GM12878 (cell line): Measurements from ENCODE around the gene ADGRD1. TPM values are rescaled to one million over a fixed set of nuclear protein-coding genes. Genes with fewer than 3 reads are reported as not detected.

Source experiments
- ATAC-seq: fragments of 200-7000 bp; cut with Tn5 transposase; 3 replicates; pipeline ENCODE4 v1.9.1; 2020; ENCODE audit warnings: mild to moderate bottlenecking, moderate library complexity
- BruUV-seq: library from RNA; stranded (reverse); fragments of 400-500 nt; replicated peaks from 2 replicates; lab custom pipeline; 2021; lab: Mats Ljungman, UMichigan
- CTCF ChIA-PET: fragments of 300-600 bp; sonication (Branson Sonifier 250); formaldehyde crosslinking; extraction: SDS; loops from one replicate; lab custom pipeline; 2021; ENCODE audit warnings: inconsistent platforms; lab: Yijun Ruan, JAX
- POLR2A ChIA-PET: fragments of 350-600 bp; formaldehyde crosslinking; extraction: SDS; loops from one replicate; lab custom pipeline; 2021; ENCODE audit warnings: inconsistent platforms; lab: Charles Lee
- RAD21 ChIA-PET: fragments of 300-600 bp; sonication (Branson Sonifier 250); formaldehyde crosslinking; loops from one replicate; lab custom pipeline; 2023; ENCODE audit warnings: antibody characterized with exemption; ENCODE audit not compliant: unreplicated experiment; lab: Charles Lee
- SMC1A ChIA-PET: fragments of 300-600 bp; sonication (Branson Sonifier 250); formaldehyde crosslinking; loops from one replicate; lab custom pipeline; 2023; ENCODE audit not compliant: unreplicated experiment, uncharacterized antibody; lab: Charles Lee
- DNase-seq: peaks from one replicate; pipeline ENCODE4 v3.0.0-alpha.2; 2011; ENCODE audit warnings: low read depth, low spot score
- FAIRE-seq: peaks from 3 replicates; lab custom pipeline; 2011; peaks lifted over from hg19 to GRCh38; lab: Jason Lieb, UNC
- H2AFZ ChIP-seq: 2 replicates; pipeline ENCODE4 v1.6.0; 2011; ENCODE audit warnings: low read depth, low read length, control low read depth; ENCODE audit not compliant: control insufficient read depth
- H3K27ac ChIP-seq: 2 replicates; pipeline ENCODE4 v1.5.1; 2011; ENCODE audit warnings: control low read depth; ENCODE audit not compliant: control insufficient read depth, insufficient read depth
- H3K27me3 ChIP-seq, 2 experiments: replicated peaks in 1 of 2; 2 replicates each; pipeline versions ENCODE4 v1.6.0 to v1.6.1; 2011; ENCODE audit warnings: low read length in 1 of 2; ENCODE audit not compliant: control insufficient read depth in 2 of 2, insufficient read depth in 2 of 2
- H3K36me3 ChIP-seq, 2 experiments: 2 replicates each; pipeline ENCODE4 v1.5.1; 2011; ENCODE audit warnings: low read length in 1 of 2; ENCODE audit not compliant: control insufficient read depth in 2 of 2, insufficient read depth in 2 of 2
- H3K4me1 ChIP-seq: 2 replicates; pipeline ENCODE4 v1.6.1; 2011; ENCODE audit warnings: mild to moderate bottlenecking, low read length, moderate library complexity, mixed read lengths; ENCODE audit not compliant: control insufficient read depth, insufficient read depth
- H3K4me2 ChIP-seq: 2 replicates; pipeline ENCODE4 v1.6.0; 2011; ENCODE audit warnings: control low read depth; ENCODE audit not compliant: control insufficient read depth, insufficient read depth
- H3K4me3 ChIP-seq: fragments of 200-600 bp; sonication (generic); 2 replicates; pipeline ENCODE4 v1.5.1; 2016
- H3K79me2 ChIP-seq: 2 replicates; pipeline ENCODE4 v1.6.0; 2011; ENCODE audit warnings: low read length; ENCODE audit not compliant: control insufficient read depth, insufficient read depth
- H3K9ac ChIP-seq: 2 replicates; pipeline ENCODE4 v1.8.0; 2011; ENCODE audit warnings: low read length, control low read depth, mixed read lengths; ENCODE audit not compliant: control insufficient read depth, insufficient read depth
- H3K9me3 ChIP-seq: replicated peaks from 3 replicates; pipeline ENCODE4 v1.5.1; 2011; ENCODE audit warnings: mild to moderate bottlenecking, low read length; ENCODE audit not compliant: control insufficient read depth, insufficient read depth
- H4K20me1 ChIP-seq: 2 replicates; pipeline ENCODE4 v1.6.0; 2011; ENCODE audit not compliant: control insufficient read depth, insufficient read depth
- EED ChIP-seq: sonication (generic); IDR thresholded peaks from 2 replicates; pipeline ENCODE4 v1.6.1; 2016; ENCODE audit warnings: antibody characterized with exemption, low read depth
- ELK1 ChIP-seq: IDR thresholded peaks from 2 replicates; pipeline ENCODE4 v1.6.1; 2012; ENCODE audit warnings: low read depth, low read length, improper control_type of control experiment
- FOS ChIP-seq: IDR thresholded peaks from 3 replicates; pipeline ENCODE4 v1.6.1; 2011; ENCODE audit warnings: borderline replicate concordance; ENCODE audit not compliant: insufficient read length; ENCODE audit errors: extremely low read depth
- GABPA ChIP-seq: IDR thresholded peaks from 2 replicates; pipeline ENCODE4 v1.6.1; 2014; ENCODE audit warnings: antibody characterized with exemption, low read depth, mild to moderate bottlenecking, inconsistent platforms
- HDAC6 ChIP-seq: fragments of 200-600 bp; sonication (generic); IDR thresholded peaks from one replicate; pipeline ENCODE4 v1.8.0; 2017; ENCODE audit warnings: antibody characterized with exemption; ENCODE audit not compliant: unreplicated experiment
- HDGF ChIP-seq: fragments of 450-650 bp; IDR thresholded peaks from 2 replicates; pipeline ENCODE4 v1.6.1; 2016; ENCODE audit warnings: antibody characterized with exemption
- JUND ChIP-seq: IDR thresholded peaks from 2 replicates; pipeline ENCODE4 v1.6.1; 2012; ENCODE audit warnings: low read depth, mild to moderate bottlenecking, low read length, improper control_type of control experiment, moderate library complexity
- LARP7 ChIP-seq: fragments of 450-650 bp; IDR thresholded peaks from 2 replicates; pipeline ENCODE4 v1.6.1; 2017; ENCODE audit warnings: mild to moderate bottlenecking
- MEF2A ChIP-seq: IDR thresholded peaks from 2 replicates; pipeline ENCODE4 v1.6.1; 2011; ENCODE audit warnings: low read depth, mild to moderate bottlenecking, low read length, moderate library complexity; ENCODE audit not compliant: insufficient read depth
- MYB ChIP-seq: fragments of 150-350 bp; IDR thresholded peaks from 2 replicates; pipeline ENCODE4 v1.6.1; 2014; ENCODE audit warnings: mild to moderate bottlenecking, low read depth, low read length, borderline replicate concordance
- NBN ChIP-seq: fragments of 450-650 bp; IDR thresholded peaks from 2 replicates; pipeline ENCODE4 v1.6.1; 2016
- NR2C1 ChIP-seq: fragments of 450-650 bp; IDR thresholded peaks from 2 replicates; pipeline ENCODE4 v1.6.1; 2017; ENCODE audit warnings: antibody characterized with exemption, mild to moderate bottlenecking, moderate library complexity
- NR2C2 ChIP-seq: IDR thresholded peaks from 2 replicates; pipeline ENCODE4 v1.6.1; 2011; ENCODE audit warnings: borderline replicate concordance, low read depth; ENCODE audit not compliant: control insufficient read depth, insufficient read length
- PML ChIP-seq: IDR thresholded peaks from 2 replicates; pipeline ENCODE4 v1.6.1; 2012; ENCODE audit warnings: low read length, inconsistent platforms
- POLR2A ChIP-seq: IDR thresholded peaks from 2 replicates; pipeline ENCODE4 v1.6.1; 2011; ENCODE audit warnings: low read depth, mild to moderate bottlenecking, low read length
- POU2F2 ChIP-seq: IDR thresholded peaks from 3 replicates; pipeline ENCODE4 v1.6.1; 2011; ENCODE audit warnings: low read depth, mild to moderate bottlenecking, low read length, borderline replicate concordance
- RUNX3 ChIP-seq: IDR thresholded peaks from 2 replicates; pipeline ENCODE4 v1.6.1; 2012; ENCODE audit warnings: low read length, inconsistent platforms
- SREBF1 ChIP-seq: IDR thresholded peaks from 2 replicates; pipeline ENCODE4 v1.6.1; 2012; ENCODE audit warnings: mild to moderate bottlenecking, low read length
- TCF3 ChIP-seq: IDR thresholded peaks from 2 replicates; pipeline ENCODE4 v1.6.1; 2012; ENCODE audit warnings: low read depth, mild to moderate bottlenecking, low read length, borderline replicate concordance; ENCODE audit not compliant: insufficient read depth
- YY1 ChIP-seq: IDR thresholded peaks from 2 replicates; pipeline ENCODE4 v1.6.1; 2011; ENCODE audit warnings: low read depth, mild to moderate bottlenecking, low read length
- ZBTB11 ChIP-seq: fragments of 450-650 bp; formaldehyde crosslinking; IDR thresholded peaks from 2 replicates; pipeline ENCODE4 v1.5.0; 2022; ENCODE audit warnings: mild to moderate bottlenecking, missing genetic modification characterization
- ZZZ3 ChIP-seq: IDR thresholded peaks from 2 replicates; pipeline ENCODE4 v1.6.1; 2011; ENCODE audit warnings: low read depth; ENCODE audit not compliant: control insufficient read depth, insufficient read length
- WGBS: methylation state at CpG from one replicate; pipeline ENCODE4 v1.1.6; 2016; ENCODE audit warnings: low lambda C conversion rate; ENCODE audit not compliant: insufficient replicate concordance, insufficient coverage; ENCODE audit errors: missing lambda C conversion rate; 5-methylcytosine and 5-hydroxymethylcytosine counted together
- in situ Hi-C: fragments of 300-500 bp; cut with MboI; formaldehyde crosslinking; loops from 9 replicates; pipeline ENCODE4 v1.14.3; 2018; ENCODE audit warnings: mixed read lengths
- intact Hi-C: fragments of 100-400 bp; cut with micrococcal nuclease; formaldehyde crosslinking; loops from one replicate; pipeline ENCODE4 v1.14.2; 2022; ENCODE audit not compliant: unreplicated experiment
- polyA plus RNA-seq, 11 experiments: library from polyadenylated mRNA; depleted of rRNA in 4 of 11; unstranded in 6 of 11; stranded (reverse) in 5 of 11; fragments of >200 nt; fragmentation: Nextera tagmentation in 4 of 11; fragmentation: Illumina TruSeq in 1 of 11; extraction: Ambion mirVana in 4 of 11; extraction: Trizol in 1 of 11; gene quantifications; 1 replicate in 1 of 11; 2 replicates in 10 of 11; pipeline versions ENCODE4 v1.2.1 to v1.2.3, GENCODE V29; 2011 to 2016; ENCODE audit warnings: inconsistent platforms in 2 of 11, missing spikeins in 2 of 11, low read depth in 1 of 11
- total RNA-seq, 4 experiments: library from RNA; depleted of rRNA in 3 of 4; stranded (reverse); fragments of >200 nt in 3 of 4; fragmentation: Illumina TruSeq in 1 of 4; extraction: Trizol in 1 of 4; gene quantifications; 2 replicates each; pipeline versions ENCODE4 v1.2.1 to v1.2.3, GENCODE V29; 2013 to 2021

Gene ADGRD1
- total and polyA plus RNA-seq, 10 of the 15 experiments (the other 5 are each of a cell fraction or from before 2014, with no cell fraction given) = 0.15 to 12.7 (median 1.2) TPM

- in situ Hi-C loops (no loop called here), intact Hi-C loops (loop anchor here (2.0 kb wide), 3 partner anchors 24 to 214 kb away; no protein-coding TSS in a partner anchor)
- no TSS peak for BruUV-seq
- H3K79me2 ChIP-seq = no peaks in the 10 kb centered on the region
- H3K4me3 ChIP-seq = 0 out of 2 replicates have a peak overlapping the region, but pooled peaks have one; percentile 28
- WGBS = under 1% methylated on average over 21 of the region's 21 CpGs
- H4K20me1 ChIP-seq = no peaks in the 10 kb centered on the region
- peak overlapping the region; percentile 89 for H3K27ac ChIP-seq
- DNase-seq (peak; percentile 98), ATAC-seq (peak; percentile 78), FAIRE-seq (peak; percentile 92)
- H2AFZ ChIP-seq = peak overlapping the region; percentile 34
- POLR2A ChIA-PET = interaction anchor here (0.6 to 2.1 kb wide), 6 partner anchors 9 to 140 kb away, joined by 3 to 9 read pairs (median 6); partner anchors contain the start of gene ADGRD1
- peak overlapping the region; percentile 89 for H3K4me2 ChIP-seq
- H3K36me3 ChIP-seq = no peaks in the 10 kb centered on the region
- RAD21 ChIA-PET = interaction anchor here (0.9 to 3.1 kb wide), 19 partner anchors 9 to 683 kb away, joined by 3 to 36 read pairs (median 5); partner anchors contain the start of gene ADGRD1
- H3K27me3 ChIP-seq = no peaks in the 10 kb centered on the region
- CTCF ChIA-PET = interaction anchor here (0.8 to 2.8 kb wide), 9 partner anchors 9 to 274 kb away, joined by 3 to 37 read pairs (median 3); no protein-coding TSS in a partner anchor
- peak overlapping the region; percentile 62; the same call in 1 of the 2 replicates for H3K9ac ChIP-seq
- no peaks in the 10 kb centered on the region for H3K9me3 ChIP-seq
- SMC1A ChIA-PET = interaction anchor here (0.7 to 3.2 kb wide), 17 partner anchors 11 to 257 kb away, joined by 3 to 65 read pairs (median 4); partner anchors contain the start of gene ADGRD1
- peaks cover 46% of the 10 kb centered on the region for H3K4me1 ChIP-seq
- TF ChIP-seq MYB (no peak), HDGF (peak; percentile 56), SREBF1 (no peak), YY1 (peak; percentile 10; the same call in 1 of the 2 replicates), ZZZ3 (no peak), MEF2A (peak; percentile 81), PML (no peak), RUNX3 (peak; percentile 96), POLR2A (no peak), ZBTB11 (CRISPR knock-in tag) (no peak), EED (peak; percentile 89), ELK1 (no peak), NBN (peak; percentile 96), HDAC6 (no peak), NR2C2 (no peak), POU2F2 (peak; percentile 69; the same call in 2 of the 3 replicates), LARP7 (peak; percentile 70), NR2C1 (no peak), TCF3 (peak; percentile 37; the same call in 1 of the 2 replicates), FOS (no peak), JUND (no peak; the same call in 1 of the 2 replicates), GABPA (no peak)
Measured at GRCh38 chr12:131092901-131093603, 139.3 kb downstream of the ADGRD1 start.
